LoVo (cell line): ENCODE results near the gene TMF1.

ENCODE experiments used
- DNase-seq: peaks from one replicate; pipeline ENCODE4 v3.0.0-alpha.2; 2016; ENCODE audit warnings: low spot score

The TMF1 gene

GRCh38 chr3:69081583-69082262 is 29.6 kb upstream of the TMF1 start:
- DNase-seq = no peak

GRCh38 chr3:69080233-69080920 is 28.2 kb upstream of the TMF1 start, which contains the start of gene UBA3:
Gene UBA3, minus strand, starts transcription at chr3:69080365. Its CDS starts 12 bp downstream, at chr3:69080353.
- peak; percentile 87 for DNase-seq

- DNase-seq = no peak
Observed at GRCh38 chr3:69079269-69080159, 27.4 kb upstream of the TMF1 start.

- no peak for DNase-seq
Observed at GRCh38 chr3:69072928-69073327, 20.8 kb upstream of the TMF1 start.

- no peak for DNase-seq
Observed at GRCh38 chr3:69066121-69066520, 14.0 kb upstream of the TMF1 start.

- DNase-seq = no peak
Observed at GRCh38 chr3:69065318-69065964, 13.3 kb upstream of the TMF1 start.

- no peak for DNase-seq
Observed at GRCh38 chr3:69063636-69064035, 11.5 kb upstream of the TMF1 start.

- DNase-seq = no peak
Observed at GRCh38 chr3:69059688-69060087, 7.6 kb upstream of the TMF1 start.

GRCh38 chr3:69058947-69059224 is 6.8 kb upstream of the TMF1 start:
- DNase-seq = no peak

- no peak for DNase-seq
Observed at GRCh38 chr3:69058180-69058946, 6.2 kb upstream of the TMF1 start.

DNA sequence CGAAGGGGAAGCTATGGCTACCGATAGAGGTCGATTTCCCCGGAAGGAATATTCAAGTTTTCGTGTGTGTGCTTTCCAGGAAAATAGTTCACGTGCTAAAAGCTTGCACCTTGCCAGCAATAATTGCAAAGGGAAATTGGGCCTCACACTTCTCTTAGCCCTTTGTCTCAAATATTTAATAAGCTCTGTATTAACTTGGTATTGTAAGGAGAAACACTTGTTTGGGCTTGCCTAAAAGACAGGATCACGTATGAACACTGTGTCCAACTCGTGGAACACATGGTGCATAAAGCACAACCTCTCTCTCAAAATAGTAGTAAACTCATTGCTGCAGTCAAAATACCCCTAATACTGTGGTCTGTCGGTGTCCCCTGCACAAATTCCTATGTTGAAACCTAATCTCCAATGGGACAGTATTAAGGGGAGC is 352 bp upstream of the TMF1 start:
- DNase-seq = peak; percentile 2

- DNase-seq = no peak
Observed at GRCh38 chr3:69048990-69049389, 3.1 kb downstream of the TMF1 start.

DNA sequence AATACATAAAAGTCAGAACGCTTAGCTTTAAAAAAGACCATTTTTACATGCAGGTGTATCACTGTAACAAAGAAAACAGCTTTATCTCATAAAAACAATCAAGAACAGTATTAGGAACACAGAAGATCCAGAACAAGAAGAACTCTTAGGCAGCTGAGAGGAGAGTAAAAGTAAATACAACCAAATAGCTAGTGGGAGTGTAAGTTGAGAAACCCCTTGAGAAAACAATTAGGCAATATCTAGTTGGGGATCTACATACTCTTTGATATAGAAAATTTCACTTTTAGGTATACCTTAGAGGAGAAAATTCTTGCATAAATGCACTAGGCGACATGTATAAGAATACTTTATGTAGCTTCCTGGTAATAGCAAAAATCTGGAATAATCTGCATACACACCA is 7.5 kb downstream of the TMF1 start:
- DNase-seq = no peak

- DNase-seq = no peak
Observed at GRCh38 chr3:69033470-69033869, 18.7 kb downstream of the TMF1 start.

DNA sequence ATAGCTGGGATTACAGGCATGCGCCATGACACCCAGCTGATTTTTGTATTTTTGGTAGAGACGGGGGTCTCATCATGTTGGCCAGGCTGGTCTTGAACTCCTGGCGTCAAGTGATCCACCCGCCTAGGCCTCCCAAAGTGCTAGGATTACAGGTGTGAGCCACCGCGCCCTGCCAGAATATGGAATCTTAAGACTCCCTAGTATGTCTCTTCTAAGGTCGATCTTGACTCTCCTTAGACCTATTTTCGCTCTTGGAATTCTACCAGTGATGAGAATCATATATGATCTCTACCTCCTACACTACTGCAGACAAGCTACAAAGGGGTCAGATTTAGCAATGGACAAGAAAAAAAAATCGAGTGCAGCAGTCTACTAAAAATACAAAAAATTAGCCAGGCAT is 19.4 kb downstream of the TMF1 start:
- no peak for DNase-seq

- DNase-seq = no peak
Observed at GRCh38 chr3:69032142-69032541, 20.0 kb downstream of the TMF1 start.

DNA sequence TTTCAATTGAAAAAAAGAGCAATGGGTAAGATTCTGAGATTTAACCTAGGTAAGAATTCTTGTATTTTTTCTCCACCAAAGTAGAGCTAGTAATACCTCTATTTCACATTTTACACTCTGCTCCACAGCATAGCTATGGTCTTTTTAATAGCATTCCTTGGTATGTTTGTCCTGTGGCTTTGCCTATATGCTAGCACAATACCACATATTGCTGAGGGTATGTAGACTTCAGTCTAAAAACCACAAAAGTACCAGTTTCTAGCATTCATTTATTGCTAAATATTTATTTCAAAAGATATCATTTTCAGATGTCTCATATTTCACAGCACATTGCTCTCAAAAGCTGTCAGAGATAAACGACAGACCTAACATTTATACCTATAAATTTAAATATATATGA is 20.5 kb downstream of the TMF1 start:
- no peak for DNase-seq

DNA sequence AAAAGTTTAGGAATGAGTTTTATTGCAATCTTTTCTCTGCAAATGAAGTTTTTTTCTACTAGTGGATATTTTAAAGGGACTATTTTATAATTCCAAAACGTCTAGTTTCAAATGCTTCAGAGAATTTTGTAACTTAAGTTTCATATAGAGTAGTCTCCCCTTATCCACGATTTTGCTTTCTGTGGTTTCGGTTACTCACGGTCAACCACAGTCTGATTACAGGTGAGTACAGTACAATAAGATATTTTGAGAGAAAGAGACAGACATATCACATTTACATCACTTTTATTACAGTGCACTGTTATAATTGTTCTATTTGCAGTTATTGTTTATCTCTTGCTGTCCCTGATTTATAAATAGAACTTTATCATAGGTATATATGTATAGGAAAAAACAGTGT is 31.3 kb downstream of the TMF1 start:
- DNase-seq = no peak

DNA sequence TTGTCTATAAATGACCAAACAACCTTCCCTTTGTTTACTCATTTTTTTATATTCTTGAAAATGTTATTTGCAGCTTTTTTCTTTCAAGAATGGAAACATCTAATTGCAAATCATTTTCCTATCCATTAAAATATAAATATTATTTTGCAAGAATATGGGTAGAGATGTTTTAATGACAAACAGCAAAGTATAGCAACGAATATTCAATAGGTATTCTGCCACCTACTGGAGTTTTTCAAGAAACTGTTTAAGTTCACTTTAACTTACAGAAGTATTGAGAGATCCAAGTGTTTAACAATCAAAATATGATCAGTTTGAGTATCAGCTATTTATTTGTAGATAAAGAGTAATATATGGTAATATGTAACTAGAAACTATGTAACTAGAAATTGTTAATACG is 31.7 kb downstream of the TMF1 start:
- DNase-seq = no peak

- DNase-seq = no peak
Observed at GRCh38 chr3:69016901-69017300, 35.2 kb downstream of the TMF1 start.

- DNase-seq = no peak
Observed at GRCh38 chr3:69016102-69016501, 36.0 kb downstream of the TMF1 start.
